GM10266 (cell line): ENCODE results near the gene NFIB.

Experiments used
- DNase-seq: peaks from one replicate; pipeline ENCODE4 v3.0.0; 2012; ENCODE audit errors: extremely low spot score
- CTCF ChIP-seq: IDR thresholded peaks from 2 replicates; pipeline ENCODE4 v1.5.1; 2012; ENCODE audit warnings: mild to moderate bottlenecking, low read depth; ENCODE audit not compliant: control insufficient read depth, insufficient read depth; ENCODE audit errors: missing control alignments

NFIB gene

DNA sequence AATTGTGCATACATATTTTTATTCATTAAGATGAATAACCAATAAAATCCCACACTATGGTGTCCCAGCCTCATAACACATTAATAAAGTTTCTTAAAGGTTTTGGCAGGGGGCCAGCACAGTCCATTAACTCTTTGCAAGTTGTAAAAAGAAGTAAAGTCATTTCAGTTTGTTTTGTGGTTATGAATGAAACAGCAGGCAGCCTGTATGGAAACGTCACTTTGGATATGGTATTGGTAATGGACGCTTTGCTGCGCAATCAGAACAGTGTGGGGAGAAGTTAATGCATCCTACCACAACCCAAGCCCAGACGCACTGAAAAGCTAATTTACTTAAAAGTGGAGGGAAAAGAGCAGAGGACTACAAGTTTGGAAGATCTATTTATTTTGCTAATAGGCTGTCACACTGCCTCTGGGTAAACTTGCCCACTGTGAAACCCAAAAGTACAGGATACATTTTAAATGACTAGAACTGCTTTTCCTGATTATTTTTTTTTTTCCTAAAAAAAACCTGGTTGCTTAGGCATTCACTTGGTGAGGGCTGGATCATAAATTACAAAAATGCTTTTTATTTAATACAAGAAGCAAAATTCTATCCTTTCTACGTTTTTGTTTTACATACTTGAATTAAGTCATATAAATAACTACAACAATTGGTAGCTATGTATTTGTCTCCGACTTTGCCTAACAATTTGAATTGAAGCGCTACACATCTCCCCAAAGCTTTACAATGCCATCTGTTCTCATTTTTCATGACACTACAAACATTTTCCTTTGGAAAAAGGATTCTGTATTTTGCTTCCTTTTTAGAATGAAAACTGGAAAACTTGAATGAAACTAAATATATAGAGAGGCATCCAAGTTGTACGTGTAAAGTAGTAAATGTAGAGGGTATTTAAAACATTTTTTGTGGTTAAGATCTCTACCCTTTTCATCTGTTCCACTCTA lies 104.3 kb downstream of the NFIB start:
- DNase-seq: no peak
- TF ChIP-seq CTCF: no peak

- no peak for DNase-seq
- no peak for TF ChIP-seq CTCF
These were observed 106.5 kb downstream of the NFIB start for GRCh38 chr9:14207352-14207995.

GRCh38 chr9:14205463-14205862 lies 108.5 kb downstream of the NFIB start:
- no peak for DNase-seq
- TF ChIP-seq CTCF: no peak

GRCh38 chr9:14203356-14204056 lies 110.4 kb downstream of the NFIB start:
- TF ChIP-seq CTCF: no peak
- no peak for DNase-seq

DNA sequence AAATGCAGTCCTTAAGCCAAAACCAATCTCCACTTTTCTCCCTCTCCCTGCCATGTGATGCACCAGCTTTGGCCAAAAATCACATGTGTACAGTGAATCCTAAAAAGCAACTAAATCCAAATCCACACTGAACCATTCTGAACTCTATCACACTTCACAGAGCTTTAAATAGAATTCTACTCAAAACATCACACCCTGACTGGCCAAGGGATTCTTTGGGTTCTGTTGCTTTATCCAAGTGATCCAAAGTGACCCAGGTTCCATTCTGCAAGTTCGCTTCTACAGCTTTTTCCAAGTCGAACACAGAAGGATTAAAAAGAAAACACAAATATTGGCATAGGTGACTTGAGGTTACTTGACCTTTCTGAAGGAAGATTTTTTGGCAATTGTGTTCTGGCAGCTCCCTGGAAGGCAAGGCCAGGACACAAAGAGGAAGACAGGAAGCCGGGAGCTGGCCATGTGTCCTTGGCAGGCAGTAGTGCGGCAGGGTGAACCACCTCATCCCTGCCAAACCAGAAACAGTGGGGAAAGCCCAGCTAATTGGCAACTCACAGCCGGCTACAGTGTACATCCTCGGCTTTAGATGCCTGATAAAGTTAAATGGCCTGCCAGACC lies 115.0 kb downstream of the NFIB start:
- DNase-seq: no peak

GRCh38 chr9:14198047-14198840 lies 115.7 kb downstream of the NFIB start:
- TF ChIP-seq CTCF: no peak

More for the DNA sequence above, 115.0 kb downstream of the NFIB start:
- no peak for TF ChIP-seq CTCF

More at GRCh38 chr9:14198047-14198840, 115.7 kb downstream of the NFIB start:
- DNase-seq: no peak
